Memory B cell (primary cell): ENCODE data around the gene CACNA1H.
A peak's percentile ranks its signal among the peaks of the same experiment; 100 is the strongest.
"Not testable (repeated sequence)": the region's sequence is repeated elsewhere in the genome, so short reads cannot be mapped to it uniquely, and the experiment has no call there.

Experiments
- ATAC-seq: fragments of 150-1000 bp; cut with Tn5 transposase; 2 replicates; pipeline ENCODE4 v1.10.0; 2021; ENCODE audit warnings: low read depth, mild to moderate bottlenecking, moderate library complexity
- DNase-seq, 2 donors: peaks; one replicate each; pipeline ENCODE4 v3.0.0; 2022; ENCODE audit warnings: low spot score in 2 of 2
- H3K27ac Mint-ChIP-seq: one replicate; pipeline ENCODE4 v1.8.0; 2022; ENCODE audit warnings: mild to moderate bottlenecking, moderate library complexity, mixed read lengths
- H3K27me3 Mint-ChIP-seq: one replicate; pipeline ENCODE4 v1.8.0; 2022; ENCODE audit warnings: mixed read lengths
- H3K36me3 Mint-ChIP-seq: one replicate; pipeline ENCODE4 v1.8.0; 2022; ENCODE audit warnings: mild to moderate bottlenecking, mixed read lengths
- H3K4me1 Mint-ChIP-seq: one replicate; pipeline ENCODE4 v1.8.0; 2022; ENCODE audit warnings: mixed read lengths
- H3K4me3 Mint-ChIP-seq: one replicate; pipeline ENCODE4 v1.8.0; 2022; ENCODE audit warnings: mild to moderate bottlenecking, moderate library complexity, mixed read lengths
- H3K9me3 Mint-ChIP-seq: one replicate; pipeline ENCODE4 v1.8.0; 2022; ENCODE audit warnings: mixed read lengths

The CACNA1H gene

GRCh38 chr16:1255276-1256122, 102.6 kb downstream of the CACNA1H start, which contains the start of gene TPSD1:
Gene TPSD1 (plus strand): TSS chr16:1256069. CDS start chr16:1256281, 212 bp downstream.
- not testable (repeated sequence) for H3K4me1 Mint-ChIP-seq, H3K4me3 Mint-ChIP-seq, H3K27ac Mint-ChIP-seq, DNase-seq, H3K36me3 Mint-ChIP-seq, H3K9me3 Mint-ChIP-seq, ATAC-seq, H3K27me3 Mint-ChIP-seq

GRCh38 chr16:1256296-1256873, 103.5 kb downstream of the CACNA1H start:
- ATAC-seq, H3K36me3 Mint-ChIP-seq, H3K4me1 Mint-ChIP-seq, H3K4me3 Mint-ChIP-seq, H3K27ac Mint-ChIP-seq, H3K9me3 Mint-ChIP-seq, DNase-seq: not testable (repeated sequence)
- H3K27me3 Mint-ChIP-seq = peaks cover 11% of the 10 kb centered on the region

DNA sequence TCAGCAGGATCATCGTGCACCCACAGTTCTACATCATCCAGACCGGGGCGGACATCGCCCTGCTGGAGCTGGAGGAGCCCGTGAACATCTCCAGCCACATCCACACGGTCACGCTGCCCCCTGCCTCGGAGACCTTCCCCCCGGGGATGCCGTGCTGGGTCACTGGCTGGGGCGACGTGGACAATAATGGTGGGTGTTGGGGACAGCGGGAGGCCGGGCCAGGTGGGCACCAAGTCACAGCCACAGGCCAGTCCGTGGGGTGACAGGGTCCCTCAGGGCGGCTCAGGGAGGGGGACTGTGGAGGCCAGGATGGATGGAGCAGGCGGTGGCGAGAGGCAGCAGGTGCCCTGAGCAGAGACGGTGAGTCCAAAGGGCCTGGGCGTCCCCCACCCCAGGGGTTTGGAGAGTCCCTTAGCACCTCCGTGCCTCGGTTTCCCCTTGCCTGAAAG, 104.0 kb downstream of the CACNA1H start:
- no peaks in the 10 kb centered on the region for H3K36me3 Mint-ChIP-seq
- ATAC-seq = no peak
- H3K4me3 Mint-ChIP-seq = no peak overlapping the region
- no peak overlapping the region for H3K27ac Mint-ChIP-seq
- peaks cover 11% of the 10 kb centered on the region for H3K27me3 Mint-ChIP-seq
- H3K9me3 Mint-ChIP-seq = no peaks in the 10 kb centered on the region
- H3K4me1 Mint-ChIP-seq = no peaks in the 10 kb centered on the region
- DNase-seq = no peak

DNA sequence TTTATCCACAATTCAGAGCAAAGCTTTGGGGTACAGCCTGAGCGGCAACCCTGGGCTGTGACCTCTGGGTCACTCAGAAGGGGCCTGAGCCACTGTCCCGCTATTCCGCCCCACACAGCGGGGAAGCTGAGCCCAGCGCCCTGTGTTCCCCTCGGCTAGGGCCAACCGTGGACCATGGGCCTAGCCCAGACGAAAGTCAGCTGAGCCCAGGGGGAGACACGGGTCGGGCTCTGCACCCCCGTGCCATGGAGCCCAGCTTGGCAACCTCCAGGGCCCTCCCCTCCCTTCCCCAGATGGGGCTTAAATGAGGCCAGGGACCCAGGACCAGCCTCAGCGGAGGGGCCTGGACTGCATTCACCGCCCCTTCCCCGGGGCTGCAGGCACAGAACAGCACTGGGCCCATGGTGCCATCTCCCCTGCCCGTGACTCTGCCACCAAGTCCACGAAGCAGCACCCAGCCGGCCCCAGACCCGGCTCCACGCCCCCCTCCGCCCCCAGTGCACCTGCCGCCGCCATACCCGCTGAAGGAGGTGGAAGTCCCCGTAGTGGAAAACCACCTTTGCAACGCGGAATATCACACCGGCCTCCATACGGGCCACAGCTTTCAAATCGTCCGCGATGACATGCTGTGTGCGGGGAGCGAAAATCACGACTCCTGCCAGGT, 104.8 kb downstream of the CACNA1H start:
- Mint-ChIP-seq H3K36me3 (no peaks in the 10 kb centered on the region), H3K27me3 (peaks cover 13% of the 10 kb centered on the region), H3K9me3 (no peaks in the 10 kb centered on the region), H3K27ac (no peak overlapping the region), H3K4me3 (no peak overlapping the region), H3K4me1 (no peaks in the 10 kb centered on the region)
- peak; percentile 40 for ATAC-seq
- no peak for DNase-seq

DNA sequence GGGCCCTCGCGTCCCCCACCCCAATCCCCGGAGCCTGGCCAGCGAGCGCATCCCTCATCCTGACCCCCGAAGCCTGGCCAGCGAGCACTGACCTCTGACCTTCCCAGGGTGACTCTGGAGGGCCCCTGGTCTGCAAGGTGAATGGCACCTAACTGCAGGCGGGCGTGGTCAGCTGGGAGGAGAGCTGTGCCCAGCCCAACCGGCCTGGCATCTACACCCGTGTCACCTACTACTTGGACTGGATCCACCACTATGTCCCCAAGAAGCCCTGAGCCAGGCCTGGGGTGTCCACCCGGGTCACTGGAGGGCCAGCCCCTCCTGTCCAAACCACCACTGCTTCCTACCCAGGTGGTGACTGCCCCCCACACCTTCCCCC, 105.3 kb downstream of the CACNA1H start:
- Mint-ChIP-seq H3K36me3 (no peaks in the 10 kb centered on the region), H3K4me1 (no peaks in the 10 kb centered on the region), H3K27ac (no peak overlapping the region), H3K9me3 (no peaks in the 10 kb centered on the region), H3K27me3 (peaks cover 13% of the 10 kb centered on the region), H3K4me3 (no peak overlapping the region)
- DNase-seq = no peak
- no peak for ATAC-seq

- DNase-seq (no peak), ATAC-seq (peak; percentile 37)
- Mint-ChIP-seq H3K36me3 (no peaks in the 10 kb centered on the region), H3K4me1 (no peaks in the 10 kb centered on the region), H3K27me3 (peaks cover 13% of the 10 kb centered on the region), H3K9me3 (no peaks in the 10 kb centered on the region), H3K4me3 (peak overlapping the region; percentile 55), H3K27ac (no peak overlapping the region)
Measured at GRCh38 chr16:1258906-1259759, 106.2 kb downstream of the CACNA1H start.

GRCh38 chr16:1259760-1260068, 106.8 kb downstream of the CACNA1H start:
- Mint-ChIP-seq H3K4me3 (no peak overlapping the region), H3K4me1 (no peaks in the 10 kb centered on the region), H3K36me3 (no peaks in the 10 kb centered on the region), H3K9me3 (peaks cover 3% of the 10 kb centered on the region), H3K27ac (no peak overlapping the region), H3K27me3 (peaks cover 13% of the 10 kb centered on the region)
- no peak for ATAC-seq
- no peak for DNase-seq

DNA sequence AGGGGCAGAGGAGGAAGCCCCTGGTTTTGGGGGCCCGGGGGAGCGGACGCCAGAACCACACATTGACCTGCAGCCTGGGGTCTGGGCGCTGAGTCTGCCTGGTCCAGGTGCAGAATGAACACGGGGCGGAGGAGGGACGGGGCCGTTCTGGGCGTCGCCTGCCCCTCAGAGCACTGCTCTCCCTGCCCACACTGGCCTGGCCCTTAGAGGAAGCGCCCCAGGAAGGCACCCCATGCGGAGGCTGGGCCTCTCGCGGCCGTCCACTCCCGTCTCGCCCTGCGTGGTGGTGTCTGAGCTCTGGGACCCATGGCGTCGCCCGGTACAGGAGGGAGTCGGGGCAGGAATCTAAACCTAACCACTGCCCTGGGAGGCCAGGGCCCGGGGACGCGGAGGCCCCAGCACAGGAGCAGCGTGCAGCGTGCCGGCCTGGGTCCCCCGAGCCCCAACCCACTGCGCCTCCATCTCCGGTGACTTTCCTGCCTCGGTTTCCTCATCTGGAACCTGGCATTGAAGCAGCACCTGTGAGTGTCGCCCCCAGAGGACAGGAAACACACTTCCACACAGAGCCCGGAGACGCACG, 107.3 kb downstream of the CACNA1H start:
- ATAC-seq = no peak
- DNase-seq = no peak
- H3K4me1 Mint-ChIP-seq = no peaks in the 10 kb centered on the region
- H3K4me3 Mint-ChIP-seq = no peak overlapping the region
- peaks cover 13% of the 10 kb centered on the region for H3K27me3 Mint-ChIP-seq
- no peaks in the 10 kb centered on the region for H3K36me3 Mint-ChIP-seq
- peaks cover 3% of the 10 kb centered on the region for H3K9me3 Mint-ChIP-seq
- H3K27ac Mint-ChIP-seq = no peak overlapping the region

DNA sequence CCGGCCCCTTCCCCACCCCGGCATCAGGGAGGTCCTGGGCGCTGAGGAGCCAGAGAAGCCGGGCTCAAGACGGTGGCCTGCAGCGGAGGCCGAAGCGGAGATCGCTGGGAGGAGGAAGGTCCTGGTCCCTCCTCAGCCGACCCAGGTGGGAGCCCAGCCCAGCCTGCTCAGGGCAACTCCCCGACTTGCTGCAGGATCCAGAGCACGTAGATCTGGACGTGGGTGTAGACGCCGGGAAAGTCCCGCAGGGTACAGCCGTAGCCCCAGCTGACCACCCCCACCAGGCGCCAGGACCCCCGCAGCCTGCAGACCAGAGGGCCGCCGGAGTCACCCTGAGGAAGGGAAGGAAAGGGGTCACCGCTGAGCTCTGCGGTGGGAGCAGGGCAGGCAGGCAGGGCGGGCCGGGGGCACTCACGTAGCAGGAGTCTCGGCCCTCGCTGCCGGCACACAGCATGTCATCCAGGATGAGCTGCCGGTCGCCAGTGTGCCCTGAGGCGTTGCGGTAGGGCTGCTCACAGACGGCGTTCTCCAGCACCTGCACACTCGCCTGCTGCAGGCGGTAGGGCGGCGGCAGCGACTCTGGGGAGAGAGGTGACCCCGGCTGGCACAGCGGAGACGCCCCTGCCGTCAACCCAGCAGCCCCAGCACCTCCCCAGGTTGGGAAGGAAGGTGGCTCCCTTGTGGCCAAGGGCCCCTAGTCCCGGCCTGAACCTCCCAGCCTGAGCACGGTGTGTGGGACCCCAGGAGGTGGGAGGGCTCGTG, 108.4 kb downstream of the CACNA1H start:
- ATAC-seq = peak; percentile 66
- Mint-ChIP-seq H3K4me3 (no peak overlapping the region), H3K36me3 (no peaks in the 10 kb centered on the region), H3K4me1 (no peaks in the 10 kb centered on the region), H3K27me3 (peaks cover 13% of the 10 kb centered on the region), H3K9me3 (peaks cover 3% of the 10 kb centered on the region), H3K27ac (no peak overlapping the region)
- no peak for DNase-seq

DNA sequence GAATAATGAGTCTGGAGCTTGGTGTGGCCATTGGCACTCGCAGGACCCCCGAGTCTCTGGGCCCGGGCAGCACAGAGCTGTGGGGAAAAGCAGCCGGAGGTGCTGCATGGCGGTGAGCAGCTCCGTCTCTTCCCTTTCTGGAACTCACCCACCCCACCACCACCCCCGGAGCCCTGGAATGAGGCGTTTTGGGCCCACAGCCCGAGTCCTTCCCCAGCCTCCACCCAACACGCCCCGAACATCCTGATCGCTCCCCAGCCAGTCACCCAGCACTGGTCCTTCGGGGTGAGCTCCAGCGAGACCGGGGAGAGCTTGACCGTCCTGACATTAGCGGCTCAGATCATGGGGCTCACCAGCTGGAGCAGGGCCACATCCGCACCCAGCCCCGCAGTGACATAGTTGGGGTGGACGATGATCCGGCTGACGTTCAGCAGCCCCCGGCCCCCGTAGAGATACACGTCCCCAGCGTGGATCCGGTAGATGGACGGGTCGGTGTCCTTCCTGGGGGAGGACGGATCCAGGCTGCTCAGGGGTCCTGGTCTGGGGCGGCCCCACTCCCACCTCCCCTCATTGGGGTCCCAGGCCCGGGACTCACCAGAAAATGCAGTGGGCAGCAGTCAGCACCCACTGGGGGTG, 109.4 kb downstream of the CACNA1H start:
- Mint-ChIP-seq H3K9me3 (peaks cover 3% of the 10 kb centered on the region), H3K4me3 (no peak overlapping the region), H3K36me3 (no peaks in the 10 kb centered on the region), H3K27me3 (peaks cover 13% of the 10 kb centered on the region), H3K27ac (no peak overlapping the region), H3K4me1 (no peaks in the 10 kb centered on the region)
- ATAC-seq = no peak
- no peak for DNase-seq

DNA sequence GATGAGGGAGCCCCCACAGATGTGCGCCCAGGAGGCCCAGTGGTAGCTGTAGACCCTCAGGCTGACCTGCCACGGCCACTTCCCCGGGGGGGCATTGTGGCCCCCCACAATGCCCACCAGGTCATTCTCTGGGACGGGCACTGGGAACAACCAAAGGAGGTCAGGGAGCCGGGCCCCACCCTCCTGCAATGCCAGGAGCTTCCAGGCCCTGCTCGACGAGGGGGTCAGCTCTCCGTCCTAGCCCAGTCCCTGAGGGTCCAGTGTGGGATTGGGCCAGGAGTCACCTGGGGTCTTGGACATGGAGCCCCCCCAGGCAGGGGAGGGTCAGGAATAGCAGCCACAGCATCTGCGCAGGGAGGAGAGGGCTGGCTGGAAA, 109.9 kb downstream of the CACNA1H start:
- Mint-ChIP-seq H3K27ac (no peak overlapping the region), H3K36me3 (no peaks in the 10 kb centered on the region), H3K9me3 (peaks cover 3% of the 10 kb centered on the region), H3K4me1 (no peaks in the 10 kb centered on the region), H3K27me3 (peaks cover 13% of the 10 kb centered on the region), H3K4me3 (no peak overlapping the region)
- ATAC-seq = no peak
- no peak for DNase-seq

DNA sequence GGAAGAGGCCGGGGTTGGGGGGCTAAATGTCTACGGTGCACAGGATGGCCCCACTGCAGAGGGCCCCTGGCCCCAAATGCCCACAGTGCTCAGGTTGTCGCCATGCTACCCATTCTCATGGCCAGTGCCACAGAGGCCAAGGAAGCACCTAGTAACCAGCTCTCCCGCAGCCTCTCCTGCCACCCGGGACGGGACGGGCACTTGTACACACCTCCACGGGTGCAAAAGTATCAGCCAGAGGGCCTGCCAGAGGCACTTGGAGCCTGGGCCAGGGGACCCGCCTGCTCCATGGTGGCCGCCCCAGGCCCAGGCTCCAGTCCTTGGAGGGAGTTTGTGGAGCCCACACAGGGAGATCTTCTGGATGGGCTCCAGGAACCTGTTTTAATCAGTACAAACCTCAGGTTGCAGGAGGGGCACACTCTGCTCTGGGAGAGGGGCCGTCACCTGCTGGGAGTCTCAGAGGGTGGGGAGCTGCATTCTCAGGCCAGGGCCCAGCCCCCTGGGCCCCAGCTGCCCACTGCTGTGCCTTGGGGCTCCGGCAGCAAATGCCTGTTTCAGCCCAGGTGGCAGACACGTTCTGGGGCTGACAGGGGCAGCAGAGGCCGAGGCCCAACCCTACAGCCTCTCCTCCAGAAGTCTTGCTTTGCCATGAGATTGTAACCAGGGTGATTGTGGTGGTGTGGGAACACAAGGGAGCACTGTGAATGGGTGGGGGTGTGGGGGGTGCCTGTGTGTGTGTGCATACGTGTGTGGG, 110.9 kb downstream of the CACNA1H start:
- ATAC-seq (no peak), DNase-seq (no peak)
- H3K9me3 Mint-ChIP-seq = peaks cover 3% of the 10 kb centered on the region
- peaks cover 11% of the 10 kb centered on the region for H3K27me3 Mint-ChIP-seq
- H3K4me1 Mint-ChIP-seq = no peaks in the 10 kb centered on the region
- no peak overlapping the region for H3K27ac Mint-ChIP-seq
- no peak overlapping the region for H3K4me3 Mint-ChIP-seq
- H3K36me3 Mint-ChIP-seq = no peaks in the 10 kb centered on the region
